Trophoblast cell (in vitro differentiated cells and primary cell): ENCODE results near the gene SYNM.
"Not testable (repeated sequence)": the region's sequence is repeated elsewhere in the genome, so short reads cannot be mapped to it uniquely, and the experiment has no call there.

Experiments
- DNase-seq, 2 donors: peaks; one replicate each; pipeline ENCODE4 v3.0.0-alpha.2; 2016
- H2AFZ ChIP-seq: 2 replicates; pipeline ENCODE4 v1.6.1; 2013; ENCODE audit warnings: low read length, moderate library complexity, mild to moderate bottlenecking; ENCODE audit not compliant: insufficient read depth, poor library complexity
- H2AK5ac ChIP-seq: 2 replicates; pipeline ENCODE4 v1.6.1; 2013; ENCODE audit warnings: mild to moderate bottlenecking, low read length
- H2BK120ac ChIP-seq: 2 replicates; pipeline ENCODE4 v1.6.1; 2013; ENCODE audit warnings: low read length, mild to moderate bottlenecking, moderate library complexity; ENCODE audit not compliant: insufficient read depth, poor library complexity
- H2BK12ac ChIP-seq: 2 replicates; pipeline ENCODE4 v1.6.1; 2013; ENCODE audit warnings: mild to moderate bottlenecking, low read length, moderate library complexity
- H2BK5ac ChIP-seq: 2 replicates; pipeline ENCODE4 v1.6.1; 2013; ENCODE audit warnings: low read length, low read depth, moderate library complexity, mild to moderate bottlenecking; ENCODE audit not compliant: poor library complexity
- H3K14ac ChIP-seq: 2 replicates; pipeline ENCODE4 v1.6.1; 2013; ENCODE audit warnings: mild to moderate bottlenecking, low read length
- H3K18ac ChIP-seq: 2 replicates; pipeline ENCODE4 v1.6.1; 2013; ENCODE audit warnings: mild to moderate bottlenecking, low read length
- H3K23ac ChIP-seq: 2 replicates; pipeline ENCODE4 v1.6.1; 2013; ENCODE audit warnings: low read length
- H3K27ac ChIP-seq: 2 replicates; pipeline ENCODE4 v1.5.1; 2013; ENCODE audit warnings: low read depth, mild to moderate bottlenecking, inconsistent platforms, low read length, moderate library complexity
- H3K27me3 ChIP-seq: 2 replicates; pipeline ENCODE4 v1.6.1; 2013; ENCODE audit warnings: inconsistent platforms, mild to moderate bottlenecking, low read length, moderate library complexity; ENCODE audit not compliant: insufficient read depth
- H3K36me3 ChIP-seq, 2 experiments: 1 replicate in 1 of 2; 2 replicates in 1 of 2; pipeline ENCODE4 v1.6.1; 2013; ENCODE audit warnings: low read length in 2 of 2, mild to moderate bottlenecking in 2 of 2, moderate library complexity in 1 of 2; ENCODE audit not compliant: insufficient read depth in 2 of 2, control insufficient read depth in 1 of 2
- H3K4ac ChIP-seq: 2 replicates; pipeline ENCODE4 v1.6.1; 2013; ENCODE audit warnings: low read depth, mild to moderate bottlenecking, low read length, moderate library complexity
- H3K4me1 ChIP-seq, 2 experiments: 1 replicate in 1 of 2; 2 replicates in 1 of 2; pipeline ENCODE4 v1.6.1; 2013; ENCODE audit warnings: low read length in 2 of 2, mild to moderate bottlenecking in 2 of 2, moderate library complexity in 1 of 2; ENCODE audit not compliant: insufficient read depth in 2 of 2, control insufficient read depth in 1 of 2
- H3K4me2 ChIP-seq: 2 replicates; pipeline ENCODE4 v1.6.1; 2013; ENCODE audit warnings: inconsistent platforms, mild to moderate bottlenecking, low read length, moderate library complexity
- H3K4me3 ChIP-seq: 2 replicates; pipeline ENCODE4 v1.5.1; 2013; ENCODE audit warnings: mild to moderate bottlenecking, low read depth, low read length, inconsistent platforms
- H3K79me1 ChIP-seq: one replicate; pipeline ENCODE4 v1.6.1; 2013; ENCODE audit warnings: low read length
- H3K79me2 ChIP-seq: 2 replicates; pipeline ENCODE4 v1.6.1; 2013; ENCODE audit warnings: low read length, mild to moderate bottlenecking; ENCODE audit not compliant: control insufficient read depth, insufficient read depth, poor library complexity
- H3K9ac ChIP-seq: 2 replicates; pipeline ENCODE4 v1.6.1; 2013; ENCODE audit warnings: mild to moderate bottlenecking, low read length
- H3K9me3 ChIP-seq: 2 replicates; pipeline ENCODE4 v1.6.1; 2013; ENCODE audit warnings: low read depth, mild to moderate bottlenecking, control low read depth, inconsistent platforms, low read length; ENCODE audit not compliant: insufficient read depth
- H4K12ac ChIP-seq: 2 replicates; pipeline ENCODE4 v1.6.1; 2013; ENCODE audit warnings: low read depth, mild to moderate bottlenecking, low read length, moderate library complexity
- H4K8ac ChIP-seq: 2 replicates; pipeline ENCODE4 v1.6.1; 2013; ENCODE audit warnings: low read depth, mild to moderate bottlenecking, low read length, moderate library complexity
- H4K91ac ChIP-seq: one replicate; pipeline ENCODE4 v1.6.1; 2013; ENCODE audit warnings: low read depth, mild to moderate bottlenecking, low read length, moderate library complexity
- whole genome bisulfite sequencing: extraction: QIAGEN DNeasy Blood & Tissue Kit; methylation state at CpG from one replicate; pipeline ENCODE4 v1.1.7; 2013; ENCODE audit warnings: missing lambda C conversion rate; ENCODE audit not compliant: insufficient read length, insufficient coverage; ENCODE audit errors: extremely low coverage; 5-methylcytosine and 5-hydroxymethylcytosine counted together

The SYNM gene

DNA sequence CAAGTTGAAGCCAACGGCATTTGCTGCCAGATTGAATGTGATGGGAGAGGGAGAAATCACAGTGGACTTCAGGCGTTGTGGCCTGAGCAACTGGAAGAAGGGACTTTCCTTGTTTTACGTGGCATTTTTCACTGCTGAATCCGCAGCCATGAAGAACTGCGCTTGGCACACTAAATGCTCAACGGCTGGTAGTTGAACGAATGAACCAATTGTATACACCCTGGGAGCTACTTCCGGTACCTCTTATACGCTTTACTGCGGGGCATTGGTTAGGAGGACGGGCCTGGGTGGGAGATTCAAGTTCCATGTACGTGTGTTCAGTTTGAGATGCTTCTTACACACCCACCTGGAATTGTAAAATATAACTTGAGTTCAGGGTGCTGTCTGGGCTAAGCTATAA, 5.2 kb downstream of the SYNM start:
- Histone ChIP-seq H2BK120ac (no peak overlapping the region), H2AFZ (no peak overlapping the region), H2BK12ac (no peak overlapping the region), H3K4me2 (no peak overlapping the region), H3K79me1 (peaks cover 5% of the 10 kb centered on the region), H3K4me3 (no peak overlapping the region), H3K14ac (no peak overlapping the region), H3K18ac (no peak overlapping the region), H3K4me1 (peaks cover 3 to 9% of the 10 kb centered on the region in 2 experiments), H4K12ac (no peak overlapping the region), H2AK5ac (no peak overlapping the region), H3K9ac (no peak overlapping the region), H2BK5ac (no peak overlapping the region), H3K79me2 (peaks cover 5% of the 10 kb centered on the region), H3K4ac (no peak overlapping the region), H3K27ac (no peak overlapping the region), H3K23ac (no peak overlapping the region), H4K8ac (no peak overlapping the region), H3K36me3 (peaks cover 10 to 18% of the 10 kb centered on the region in 2 experiments), H3K27me3 (peaks cover 7% of the 10 kb centered on the region), H3K9me3 (no peaks in the 10 kb centered on the region), H4K91ac (no peak overlapping the region)
- WGBS: no CpG with 5 or more reads among the region's 12 CpGs
- DNase-seq: no peak

- Histone ChIP-seq H3K18ac (no peak overlapping the region), H3K4ac (no peak overlapping the region), H3K27ac (no peak overlapping the region), H4K91ac (no peak overlapping the region), H3K4me1 (peaks cover 3 to 6% of the 10 kb centered on the region in 2 experiments), H2BK5ac (no peak overlapping the region), H3K79me2 (peaks cover 3% of the 10 kb centered on the region), H3K14ac (no peak overlapping the region), H2AK5ac (no peak overlapping the region), H3K27me3 (peaks cover 3% of the 10 kb centered on the region), H2AFZ (no peak overlapping the region), H2BK12ac (no peak overlapping the region), H4K8ac (no peak overlapping the region), H3K4me2 (no peak overlapping the region), H3K4me3 (no peak overlapping the region), H4K12ac (no peak overlapping the region), H3K36me3 (peaks cover 11 to 18% of the 10 kb centered on the region in 2 experiments), H3K9ac (no peak overlapping the region), H3K23ac (no peak overlapping the region), H3K79me1 (peaks cover 3% of the 10 kb centered on the region), H3K9me3 (no peaks in the 10 kb centered on the region), H2BK120ac (no peak overlapping the region)
- no CpG with 5 or more reads among the region's 8 CpGs for WGBS
- DNase-seq: peak in 1 of 2 donors; percentile 20
Observed at GRCh38 chr15:99110581-99111320, 5.9 kb downstream of the SYNM start.

- not testable (repeated sequence) for H4K12ac ChIP-seq, H3K4ac ChIP-seq, H3K4me1 ChIP-seq, H3K4me3 ChIP-seq, H3K4me2 ChIP-seq, H4K91ac ChIP-seq, H2BK120ac ChIP-seq, H3K27me3 ChIP-seq, H3K9me3 ChIP-seq, H3K23ac ChIP-seq, H3K14ac ChIP-seq, DNase-seq, H3K27ac ChIP-seq, H2AFZ ChIP-seq, H3K79me2 ChIP-seq, H3K79me1 ChIP-seq, H3K9ac ChIP-seq, H4K8ac ChIP-seq, H2BK12ac ChIP-seq, H2AK5ac ChIP-seq, H2BK5ac ChIP-seq, H3K18ac ChIP-seq
- H3K36me3 ChIP-seq: peaks cover 14 to 18% of the 10 kb centered on the region in 2 experiments
- no CpG with 5 or more reads among the region's 8 CpGs for WGBS
Observed at GRCh38 chr15:99111641-99112040, 6.8 kb downstream of the SYNM start.

GRCh38 chr15:99113547-99114271, 8.8 kb downstream of the SYNM start:
- Histone ChIP-seq H3K27ac (no peak overlapping the region), H3K4me2 (no peak overlapping the region), H3K4me3 (no peak overlapping the region), H2AFZ (no peak overlapping the region), H3K14ac (no peak overlapping the region), H3K79me2 (no peaks in the 10 kb centered on the region), H3K4me1 (no peaks in the 10 kb centered on the region), H3K9ac (no peak overlapping the region), H4K8ac (no peak overlapping the region), H2BK12ac (no peak overlapping the region), H3K9me3 (no peaks in the 10 kb centered on the region), H4K12ac (no peak overlapping the region), H2BK120ac (no peak overlapping the region), H3K27me3 (no peaks in the 10 kb centered on the region), H3K23ac (no peak overlapping the region), H3K36me3 (peaks cover 15 to 29% of the 10 kb centered on the region in 2 experiments), H4K91ac (no peak overlapping the region), H2AK5ac (no peak overlapping the region), H3K79me1 (no peaks in the 10 kb centered on the region), H3K4ac (no peak overlapping the region), H3K18ac (no peak overlapping the region), H2BK5ac (no peak overlapping the region)
- no CpG with 5 or more reads among the region's 13 CpGs for WGBS
- no peak for DNase-seq
